Hepatocyte (in vitro differentiated cells): ENCODE measurements around the gene INSYN2A. TPM values are rescaled to one million over a fixed set of nuclear protein-coding genes. Genes with fewer than 3 reads are reported as not detected.

Experiments used
- DNase-seq: peaks from one replicate; pipeline ENCODE4 v3.0.0-alpha.2; 2016; ENCODE audit warnings: low spot score
- H2AFZ ChIP-seq: fragments of 200-600 bp; sonication (generic); 2 replicates; pipeline ENCODE4 v1.6.0; 2016; ENCODE audit warnings: antibody characterized with exemption, mild to moderate bottlenecking
- H3K27ac ChIP-seq: fragments of 200-600 bp; sonication (generic); 2 replicates; pipeline ENCODE4 v1.5.1; 2016; ENCODE audit warnings: mild to moderate bottlenecking
- H3K27me3 ChIP-seq: fragments of 200-600 bp; sonication (generic); 2 replicates; pipeline ENCODE4 v1.6.1; 2016
- H3K36me3 ChIP-seq: fragments of 200-600 bp; sonication (generic); replicated peaks from 2 replicates; pipeline ENCODE4 v1.5.1; 2016; ENCODE audit warnings: low read depth; ENCODE audit not compliant: insufficient read depth
- H3K4me1 ChIP-seq: fragments of 200-600 bp; sonication (generic); 2 replicates; pipeline ENCODE4 v1.5.1; 2016; ENCODE audit warnings: mild to moderate bottlenecking, moderate library complexity; ENCODE audit not compliant: insufficient read depth
- H3K4me2 ChIP-seq: fragments of 200-600 bp; sonication (generic); 2 replicates; pipeline ENCODE4 v1.6.0; 2016
- H3K4me3 ChIP-seq: fragments of 200-600 bp; sonication (generic); 2 replicates; pipeline ENCODE4 v1.5.1; 2016; ENCODE audit warnings: mild to moderate bottlenecking
- H3K79me2 ChIP-seq: fragments of 200-600 bp; sonication (generic); 2 replicates; pipeline ENCODE4 v1.6.0; 2017; ENCODE audit warnings: mild to moderate bottlenecking
- H3K9me2 ChIP-seq: fragments of 200-600 bp; sonication (generic); replicated peaks from 2 replicates; pipeline ENCODE4 v1.6.0; 2017; ENCODE audit warnings: mild to moderate bottlenecking; ENCODE audit not compliant: insufficient read depth
- H3K9me3 ChIP-seq: fragments of 200-600 bp; sonication (generic); 2 replicates; pipeline ENCODE4 v1.5.1; 2016; ENCODE audit warnings: low read depth, mild to moderate bottlenecking
- H4K20me1 ChIP-seq: fragments of 200-600 bp; sonication (generic); 2 replicates; pipeline ENCODE4 v1.6.0; 2016; ENCODE audit warnings: mild to moderate bottlenecking; ENCODE audit not compliant: insufficient read depth, poor library complexity, severe bottlenecking
- EZH2 ChIP-seq: fragments of 200-600 bp; sonication (generic); IDR thresholded peaks from 2 replicates; pipeline ENCODE4 v1.6.1; 2016; ENCODE audit warnings: antibody characterized with exemption, mild to moderate bottlenecking, borderline replicate concordance
- EZH2phosphoT487 ChIP-seq: fragments of 200-600 bp; sonication (generic); IDR thresholded peaks from one replicate; pipeline ENCODE4 v1.6.1; 2018; ENCODE audit warnings: antibody characterized with exemption, mild to moderate bottlenecking, low read depth, moderate library complexity; ENCODE audit not compliant: unreplicated experiment, severe bottlenecking
- WGBS: methylation state at CpG from one replicate; pipeline ENCODE4 v1.1.6; 2016; ENCODE audit warnings: low lambda C conversion rate; ENCODE audit errors: missing lambda C conversion rate; 5-methylcytosine and 5-hydroxymethylcytosine counted together
- polyA plus RNA-seq: library from polyadenylated mRNA; unstranded; fragments of >200 nt; fragmentation: Nextera tagmentation; extraction: Ambion mirVana; gene quantifications from 2 replicates; pipeline ENCODE4 v1.2.1, GENCODE V29; 2016
- total RNA-seq: library from RNA; depleted of rRNA; stranded (reverse); fragments of >200 nt; gene quantifications from 2 replicates; pipeline ENCODE4 v1.2.3, GENCODE V29; 2014
- TF ChIP-seq, protein P1 (sequence below): fragments of 200-600 bp; sonication (generic); IDR thresholded peaks from 2 replicates; pipeline ENCODE4 v1.5.1; 2016; ENCODE audit warnings: antibody characterized with exemption, mild to moderate bottlenecking; ENCODE audit not compliant: poor library complexity

INSYN2A gene
- total and polyA plus RNA-seq, 2 experiments from 2014 or later, result 0.77 to 0.97 TPM

DNA sequence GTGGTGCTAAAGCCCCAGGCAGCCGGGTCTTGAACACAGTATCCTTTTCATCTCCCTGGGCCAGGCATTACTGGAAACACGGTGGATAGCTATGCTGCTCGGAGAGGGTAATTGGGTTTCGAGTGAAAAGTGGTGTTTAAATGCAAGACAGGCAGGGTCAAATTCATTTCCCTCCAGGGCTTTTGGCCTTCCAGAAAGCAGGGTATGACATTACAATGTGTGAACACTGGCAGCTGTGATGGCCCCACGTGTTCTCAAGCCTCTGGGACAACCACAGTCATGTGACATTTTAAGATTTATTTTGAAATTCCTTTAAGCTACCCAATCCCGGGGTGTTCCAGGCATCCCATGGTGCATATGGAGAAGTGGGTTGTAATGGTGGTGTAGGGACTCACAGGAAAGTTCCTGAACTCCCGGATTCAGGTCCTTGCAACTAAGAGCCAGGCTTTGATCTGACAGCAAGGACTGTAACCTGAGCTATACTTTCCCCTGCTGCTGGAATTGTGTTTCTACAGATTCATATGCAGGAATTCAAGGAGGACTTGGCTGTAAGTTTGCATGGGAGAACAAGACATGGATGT lies 46.8 kb downstream of the INSYN2A start:
- no peak overlapping the region for H3K27ac ChIP-seq

DNA sequence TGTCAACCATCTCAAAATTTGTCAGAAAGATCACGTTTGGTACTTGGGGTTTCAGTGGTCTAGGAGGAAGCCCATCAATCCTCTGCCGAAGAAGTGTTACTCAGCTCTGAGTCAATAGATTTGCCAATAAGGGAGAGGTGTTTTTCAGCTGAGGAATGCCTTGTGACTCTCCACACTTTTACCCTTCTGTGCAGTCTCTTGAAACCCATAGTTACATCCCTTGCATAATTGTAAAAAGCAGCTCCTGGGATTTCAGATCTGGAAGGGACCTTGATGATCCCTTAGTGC lies 47.5 kb downstream of the INSYN2A start:
- H3K27ac ChIP-seq, result no peak overlapping the region
- no peaks in the 10 kb centered on the region for H3K36me3 ChIP-seq
- WGBS, result 88% methylated on average over 2 of the region's 2 CpGs
- H3K9me3 ChIP-seq, result no peaks in the 10 kb centered on the region
- H3K4me3 ChIP-seq, result no peak overlapping the region
- H3K4me1 ChIP-seq, result no peaks in the 10 kb centered on the region
- H2AFZ ChIP-seq, result no peak overlapping the region
- no peaks in the 10 kb centered on the region for H3K27me3 ChIP-seq
- DNase-seq, result no peak
- no peaks in the 10 kb centered on the region for H3K9me2 ChIP-seq
- no peaks in the 10 kb centered on the region for H3K79me2 ChIP-seq
- no peak overlapping the region for H3K4me2 ChIP-seq
- TF ChIP-seq EZH2phosphoT487, result no peak
- TF ChIP-seq, protein P1, sequence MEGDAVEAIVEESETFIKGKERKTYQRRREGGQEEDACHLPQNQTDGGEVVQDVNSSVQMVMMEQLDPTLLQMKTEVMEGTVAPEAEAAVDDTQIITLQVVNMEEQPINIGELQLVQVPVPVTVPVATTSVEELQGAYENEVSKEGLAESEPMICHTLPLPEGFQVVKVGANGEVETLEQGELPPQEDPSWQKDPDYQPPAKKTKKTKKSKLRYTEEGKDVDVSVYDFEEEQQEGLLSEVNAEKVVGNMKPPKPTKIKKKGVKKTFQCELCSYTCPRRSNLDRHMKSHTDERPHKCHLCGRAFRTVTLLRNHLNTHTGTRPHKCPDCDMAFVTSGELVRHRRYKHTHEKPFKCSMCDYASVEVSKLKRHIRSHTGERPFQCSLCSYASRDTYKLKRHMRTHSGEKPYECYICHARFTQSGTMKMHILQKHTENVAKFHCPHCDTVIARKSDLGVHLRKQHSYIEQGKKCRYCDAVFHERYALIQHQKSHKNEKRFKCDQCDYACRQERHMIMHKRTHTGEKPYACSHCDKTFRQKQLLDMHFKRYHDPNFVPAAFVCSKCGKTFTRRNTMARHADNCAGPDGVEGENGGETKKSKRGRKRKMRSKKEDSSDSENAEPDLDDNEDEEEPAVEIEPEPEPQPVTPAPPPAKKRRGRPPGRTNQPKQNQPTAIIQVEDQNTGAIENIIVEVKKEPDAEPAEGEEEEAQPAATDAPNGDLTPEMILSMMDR, result no peak
- TF ChIP-seq EZH2, result no peak
- H4K20me1 ChIP-seq, result no peaks in the 10 kb centered on the region

More for the DNA sequence above, 46.8 kb downstream of the INSYN2A start:
- Histone ChIP-seq H3K4me2 (no peak overlapping the region), H3K79me2 (no peaks in the 10 kb centered on the region), H3K27me3 (no peaks in the 10 kb centered on the region), H3K9me2 (no peaks in the 10 kb centered on the region), H3K9me3 (no peaks in the 10 kb centered on the region), H2AFZ (no peak overlapping the region), H3K4me1 (no peaks in the 10 kb centered on the region), H3K4me3 (no peak overlapping the region), H4K20me1 (no peaks in the 10 kb centered on the region), H3K36me3 (no peaks in the 10 kb centered on the region)
- TF ChIP-seq EZH2 (no peak), EZH2phosphoT487 (no peak)
- TF ChIP-seq, protein P1, result no peak
- 63% methylated on average over 7 of the region's 7 CpGs for WGBS
- DNase-seq, result no peak

DNA sequence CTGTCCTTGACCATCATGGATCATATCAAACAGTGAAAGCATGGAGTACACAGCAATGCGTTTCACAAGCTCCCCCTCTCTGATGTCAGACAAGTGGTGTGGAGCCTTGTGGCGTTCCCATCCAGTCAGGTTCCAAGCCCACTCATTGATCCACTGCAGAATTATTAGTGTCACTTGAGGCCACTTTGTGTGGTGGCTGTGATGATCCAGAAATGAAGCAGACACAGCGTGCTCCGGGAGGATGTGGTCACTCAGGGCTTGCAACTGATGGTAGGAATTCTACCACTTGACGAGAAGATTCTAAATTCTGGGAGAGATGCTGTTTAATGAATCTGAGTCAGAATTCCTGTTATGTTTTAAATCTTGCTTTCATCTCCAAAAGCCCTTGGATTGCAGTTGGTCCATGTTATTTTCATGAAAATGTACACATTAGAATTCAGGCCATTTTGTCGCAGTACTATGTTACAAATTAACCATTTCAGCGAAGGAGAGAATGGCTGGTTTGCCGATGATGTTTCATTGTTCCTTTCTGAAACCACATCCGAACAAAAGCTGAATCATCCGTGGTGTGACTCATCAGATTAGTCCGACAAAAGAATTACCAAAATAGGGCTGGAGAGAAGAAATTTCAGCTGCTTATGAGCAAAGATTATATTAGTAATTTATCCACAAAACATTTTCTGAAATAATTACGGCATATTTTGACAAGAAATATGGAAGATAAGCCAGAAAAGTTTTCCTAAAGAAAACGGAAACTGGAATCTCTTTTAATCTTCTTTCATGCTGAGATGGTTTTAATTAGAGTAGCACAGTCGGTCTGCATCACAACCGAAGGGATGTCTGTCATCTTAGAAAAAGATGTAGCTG lies 48.1 kb downstream of the INSYN2A start:
- Histone ChIP-seq H3K9me2 (no peaks in the 10 kb centered on the region), H3K4me1 (no peaks in the 10 kb centered on the region), H3K4me2 (no peak overlapping the region), H3K27ac (no peak overlapping the region), H3K4me3 (no peak overlapping the region), H4K20me1 (no peaks in the 10 kb centered on the region), H2AFZ (no peak overlapping the region), H3K36me3 (no peaks in the 10 kb centered on the region), H3K27me3 (no peaks in the 10 kb centered on the region), H3K79me2 (no peaks in the 10 kb centered on the region), H3K9me3 (no peaks in the 10 kb centered on the region)
- TF ChIP-seq EZH2, result no peak
- no peak for TF ChIP-seq EZH2phosphoT487
- TF ChIP-seq, protein P1, result no peak
- no peak for DNase-seq
- WGBS, result 89% methylated on average over 15 of the region's 15 CpGs
